HG03066 (cell line): ENCODE measurements around the gene S100A4.

Source experiments
- ATAC-seq: cut with Tn5 transposase; IDR thresholded peaks from one replicate; pipeline ENCODE4 v1.9.1; 2021; ENCODE audit warnings: low read depth; ENCODE audit not compliant: unreplicated experiment

The S100A4 gene

GRCh38 chr1:153549741-153550397, 4.3 kb upstream of the S100A4 start:
- ATAC-seq, result no peak

- no peak for ATAC-seq
Measured at GRCh38 chr1:153548722-153549688, 3.4 kb upstream of the S100A4 start, which contains the start of gene S100A3. Gene S100A3, minus strand, starts transcription at chr1:153549258. Its CDS starts 773 bp downstream, at chr1:153548485.

GRCh38 chr1:153547560-153548551, 2.2 kb upstream of the S100A4 start:
- ATAC-seq, result no peak

- no peak for ATAC-seq
Measured at GRCh38 chr1:153546796-153547559, 1.4 kb upstream of the S100A4 start.

GRCh38 chr1:153546371-153546770, 765 bp upstream of the S100A4 start:
- no peak for ATAC-seq

GRCh38 chr1:153544453-153545066, 1.0 kb downstream of the S100A4 start:
- ATAC-seq, result no peak

GRCh38 chr1:153543736-153544135, 1.9 kb downstream of the S100A4 start:
- ATAC-seq, result no peak

GRCh38 chr1:153542956-153543711, 2.5 kb downstream of the S100A4 start:
- ATAC-seq, result no peak

- ATAC-seq, result no peak
Measured at GRCh38 chr1:153541641-153542590, 3.7 kb downstream of the S100A4 start.

- no peak for ATAC-seq
Measured at GRCh38 chr1:153540394-153541361, 4.9 kb downstream of the S100A4 start, which contains the start of gene S100A5. Gene S100A5, minus strand, starts transcription at chr1:153540934. Its CDS starts 743 bp downstream, at chr1:153540191.

GRCh38 chr1:153539395-153540093, 6.1 kb downstream of the S100A4 start:
- no peak for ATAC-seq

- ATAC-seq, result no peak
Measured at GRCh38 chr1:153538315-153538821, 7.2 kb downstream of the S100A4 start.

- no peak for ATAC-seq
Measured at GRCh38 chr1:153537376-153537730, 8.3 kb downstream of the S100A4 start.

- ATAC-seq, result no peak
Measured at GRCh38 chr1:153536671-153537375, 8.8 kb downstream of the S100A4 start.
